ENCODE data around the gene MYBPC1. TPM values are rescaled to one million over a fixed set of nuclear protein-coding genes. Genes with fewer than 3 reads are reported as not detected.

The MYBPC1 gene
- polyA plus RNA-seq, 4 donors, result 0.16 to 6.4 (median 3.6) TPM

DNA sequence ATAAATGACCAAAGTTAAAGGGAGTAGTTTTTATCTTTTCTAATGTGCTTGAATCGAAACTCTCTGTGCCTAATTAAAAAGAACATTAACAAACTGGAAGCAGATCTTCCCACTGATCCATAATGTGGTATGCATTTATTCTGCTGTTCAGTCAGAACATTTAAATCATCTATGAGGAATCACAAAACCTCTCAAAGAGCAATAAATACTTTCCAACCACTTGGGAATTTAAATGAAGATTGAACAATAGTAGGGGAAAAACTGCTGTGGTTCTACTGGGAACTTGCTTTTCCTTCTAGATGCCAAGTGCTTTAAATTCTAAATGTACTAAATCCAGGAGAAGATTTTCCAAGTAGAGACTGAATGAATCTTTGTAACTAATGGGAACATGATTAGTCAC lies 90.3 kb downstream of the MYBPC1 start:
- no peak for FAIRE-seq
- WGBS, 3 donors, result 69 to 89% (median 88%) methylated on average over 1 of the region's 1 CpG
- no peaks in the 10 kb centered on the region for H3K9me3 ChIP-seq (ENCODE audit: control insufficient read depth in 2 of 2, insufficient read depth in 1 of 2, low read depth in 1 of 2, low read length in 1 of 2)

DNA sequence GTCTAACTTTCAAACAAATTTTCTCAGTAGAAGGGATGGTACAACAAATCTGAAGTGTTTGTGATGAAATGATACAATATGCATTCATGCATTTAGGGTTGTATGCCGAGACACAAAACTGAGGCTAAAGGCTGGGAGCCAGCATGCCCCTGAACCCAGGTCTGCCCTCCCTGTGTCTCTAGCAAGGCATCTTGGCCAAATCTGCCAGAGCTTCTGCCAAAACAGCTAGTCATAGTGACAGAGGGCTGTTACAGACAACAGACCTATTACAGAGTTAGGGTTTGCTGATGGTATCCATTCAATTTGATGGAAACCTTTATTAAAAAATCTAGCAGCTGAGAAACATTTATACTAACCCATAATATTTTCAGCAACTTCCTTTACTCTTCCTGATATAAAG lies 91.4 kb downstream of the MYBPC1 start:
- 93 to 96% (median 96%) methylated on average over 1 of the region's 1 CpG for WGBS, 3 donors
- FAIRE-seq, result no peak
- peaks cover 0 to 18% (median 0%) of the 10 kb centered on the region in 3 donors for H3K4me1 ChIP-seq (ENCODE audit: control insufficient read depth in 3 of 3, insufficient read depth in 2 of 3, low read depth in 1 of 3, low read length in 2 of 3)
- H3K36me3 ChIP-seq (ENCODE audit: control insufficient read depth in 3 of 3, insufficient read depth in 2 of 3, low read depth in 1 of 3, low read length in 3 of 3), result no peaks in the 10 kb centered on the region
- DNase-seq, result no peak
- H3K27ac ChIP-seq (ENCODE audit: low read depth in 1 of 3, low read length in 2 of 3), result no peak overlapping the region
- no peaks in the 10 kb centered on the region for H3K27me3 ChIP-seq (ENCODE audit: control insufficient read depth in 3 of 3, insufficient read depth in 3 of 3, low read length in 3 of 3)
- H3K4me3 ChIP-seq (ENCODE audit: low read depth in 1 of 3, low read length in 3 of 3), result no peak overlapping the region
- no peaks in the 10 kb centered on the region for H3K9me3 ChIP-seq (ENCODE audit: control insufficient read depth in 2 of 2, insufficient read depth in 1 of 2, low read depth in 1 of 2, low read length in 1 of 2)

More for the DNA sequence above, 90.3 kb downstream of the MYBPC1 start:
- no peak for DNase-seq
- peaks cover 0 to 12% (median 0%) of the 10 kb centered on the region in 3 donors for H3K4me1 ChIP-seq (ENCODE audit: control insufficient read depth in 3 of 3, insufficient read depth in 2 of 3, low read depth in 1 of 3, low read length in 2 of 3)
- no peak overlapping the region for H3K4me3 ChIP-seq (ENCODE audit: low read depth in 1 of 3, low read length in 3 of 3)
- no peak overlapping the region for H3K27ac ChIP-seq (ENCODE audit: low read depth in 1 of 3, low read length in 2 of 3)
- H3K36me3 ChIP-seq (ENCODE audit: control insufficient read depth in 3 of 3, insufficient read depth in 2 of 3, low read depth in 1 of 3, low read length in 3 of 3), result no peaks in the 10 kb centered on the region
- H3K27me3 ChIP-seq (ENCODE audit: control insufficient read depth in 3 of 3, insufficient read depth in 3 of 3, low read length in 3 of 3), result no peaks in the 10 kb centered on the region

DNA sequence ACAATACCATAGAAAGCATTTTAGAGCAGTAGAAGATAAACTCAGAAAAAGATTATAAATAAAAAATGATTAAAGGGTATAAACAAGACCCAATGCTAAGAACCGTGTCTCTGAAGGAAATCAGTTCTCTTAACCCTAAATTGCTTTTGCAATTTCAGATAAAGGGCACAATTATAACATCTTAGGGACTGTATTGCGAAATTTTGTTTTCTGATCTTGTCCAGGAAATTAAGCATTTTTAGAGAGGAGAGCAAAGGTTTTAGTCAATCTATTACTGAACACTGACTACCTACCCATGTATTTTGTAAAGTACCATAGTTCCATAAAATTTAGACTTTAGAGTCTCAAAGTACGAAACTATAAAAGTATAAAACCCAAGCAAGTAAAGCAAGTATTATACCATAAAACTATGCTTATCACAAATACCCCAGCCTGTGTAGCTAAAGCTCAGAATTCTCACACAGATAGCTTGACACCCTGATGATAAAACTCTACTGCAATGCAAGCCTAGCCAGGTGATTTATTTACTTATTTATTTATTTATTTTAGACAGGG lies 95.8 kb downstream of the MYBPC1 start:
- Histone ChIP-seq H3K36me3 (ENCODE audit: control insufficient read depth in 3 of 3, insufficient read depth in 2 of 3, low read depth in 1 of 3, low read length in 3 of 3) (no peaks in the 10 kb centered on the region), H3K4me3 (ENCODE audit: low read depth in 1 of 3, low read length in 3 of 3) (no peak overlapping the region), H3K27ac (ENCODE audit: low read depth in 1 of 3, low read length in 2 of 3) (no peak overlapping the region), H3K27me3 (ENCODE audit: control insufficient read depth in 3 of 3, insufficient read depth in 3 of 3, low read length in 3 of 3) (no peaks in the 10 kb centered on the region), H3K9me3 (ENCODE audit: control insufficient read depth in 2 of 2, insufficient read depth in 1 of 2, low read depth in 1 of 2, low read length in 1 of 2) (peaks cover 0 to 9% of the 10 kb centered on the region in 2 donors), H3K4me1 (ENCODE audit: control insufficient read depth in 3 of 3, insufficient read depth in 2 of 3, low read depth in 1 of 3, low read length in 2 of 3) (peaks cover 0 to 39% (median 2%) of the 10 kb centered on the region in 3 donors)
- WGBS, 3 donors, result 11 to 41% (median 22%) methylated on average over 3 of the region's 3 CpGs
- peak; percentile 68 for FAIRE-seq
- peak; percentile 74 to 79 for DNase-seq

DNA sequence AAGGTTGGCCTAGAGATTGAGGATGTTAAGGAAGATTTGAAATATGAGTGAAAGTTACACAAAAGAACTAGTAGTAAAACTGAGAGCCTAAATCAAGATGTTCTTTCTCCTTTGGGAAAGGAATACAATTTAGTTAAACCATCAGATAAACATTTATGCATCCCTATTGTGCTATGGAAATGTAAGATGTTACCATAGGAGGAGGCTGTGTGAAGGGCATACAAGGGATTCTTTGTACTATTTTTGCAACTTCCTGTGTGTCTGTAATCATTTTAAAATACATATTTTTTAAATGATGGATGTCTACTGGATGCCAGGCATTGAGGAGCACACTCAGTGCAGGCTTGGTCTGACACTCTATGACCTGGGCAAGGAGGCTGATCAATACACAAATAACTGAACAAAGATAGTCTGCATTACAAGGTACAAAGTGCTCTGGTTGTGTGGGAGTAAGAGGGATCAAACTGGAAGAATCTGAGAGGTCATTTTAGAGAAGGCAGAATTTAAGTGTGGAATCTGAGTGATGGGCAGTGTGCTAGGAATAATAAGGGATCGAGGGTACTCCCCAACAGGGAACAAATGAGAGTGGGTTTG lies 96.8 kb downstream of the MYBPC1 start:
- DNase-seq, result peak in 1 of 2 donors; percentile 68
- H3K27ac ChIP-seq (ENCODE audit: low read depth in 1 of 3, low read length in 2 of 3), result peak overlapping the region in 1 of 3 donors; percentile 49
- no peaks in the 10 kb centered on the region for H3K36me3 ChIP-seq (ENCODE audit: control insufficient read depth in 3 of 3, insufficient read depth in 2 of 3, low read depth in 1 of 3, low read length in 3 of 3)
- H3K4me1 ChIP-seq (ENCODE audit: control insufficient read depth in 3 of 3, insufficient read depth in 2 of 3, low read depth in 1 of 3, low read length in 2 of 3), result peaks cover 2 to 47% (median 4%) of the 10 kb centered on the region in 3 donors
- H3K27me3 ChIP-seq (ENCODE audit: control insufficient read depth in 3 of 3, insufficient read depth in 3 of 3, low read length in 3 of 3), result no peaks in the 10 kb centered on the region
- H3K9me3 ChIP-seq (ENCODE audit: control insufficient read depth in 2 of 2, insufficient read depth in 1 of 2, low read depth in 1 of 2, low read length in 1 of 2), result peaks cover 0 to 9% of the 10 kb centered on the region in 2 donors
- H3K4me3 ChIP-seq (ENCODE audit: low read depth in 1 of 3, low read length in 3 of 3), result no peak overlapping the region
- no peak for FAIRE-seq
- 82 to 89% (median 88%) methylated on average over 1 of the region's 1 CpG for WGBS, 3 donors

DNA sequence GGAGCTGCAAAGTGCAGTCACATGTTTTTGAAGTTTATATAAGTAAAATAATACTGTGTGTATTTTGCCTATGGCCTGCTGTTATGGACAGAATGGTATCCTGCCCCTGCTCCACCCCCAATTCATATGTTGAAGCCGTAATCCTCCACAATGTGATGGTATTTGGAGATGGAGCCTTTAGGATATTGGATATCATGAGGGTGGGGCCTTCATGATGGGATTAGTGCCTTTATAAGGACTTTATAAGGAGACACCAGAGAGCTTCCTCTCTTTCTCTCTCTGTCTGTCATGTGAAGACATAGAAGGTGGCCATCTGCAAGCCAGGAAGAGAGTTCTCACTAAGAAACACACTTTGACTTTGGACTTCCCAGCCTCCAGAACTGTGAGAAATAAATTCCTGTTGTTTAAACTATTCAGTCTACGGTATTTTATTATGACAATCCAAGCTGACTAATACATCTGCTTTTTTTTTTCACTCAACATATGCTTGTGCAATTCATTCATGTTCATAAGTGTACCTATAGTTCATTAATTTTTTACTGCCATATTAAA lies 99.6 kb downstream of the MYBPC1 start:
- H3K4me3 ChIP-seq (ENCODE audit: low read depth in 1 of 3, low read length in 3 of 3), result no peak overlapping the region
- H3K9me3 ChIP-seq (ENCODE audit: control insufficient read depth in 2 of 2, insufficient read depth in 1 of 2, low read depth in 1 of 2, low read length in 1 of 2), result peaks cover 0 to 9% of the 10 kb centered on the region in 2 donors
- no peak for FAIRE-seq
- no peak overlapping the region for H3K27ac ChIP-seq (ENCODE audit: low read depth in 1 of 3, low read length in 2 of 3)
- no peaks in the 10 kb centered on the region for H3K36me3 ChIP-seq (ENCODE audit: control insufficient read depth in 3 of 3, insufficient read depth in 2 of 3, low read depth in 1 of 3, low read length in 3 of 3)
- no peak for DNase-seq
- H3K27me3 ChIP-seq (ENCODE audit: control insufficient read depth in 3 of 3, insufficient read depth in 3 of 3, low read length in 3 of 3), result no peaks in the 10 kb centered on the region
- H3K4me1 ChIP-seq (ENCODE audit: control insufficient read depth in 3 of 3, insufficient read depth in 2 of 3, low read depth in 1 of 3, low read length in 2 of 3), result peaks cover 2 to 41% (median 4%) of the 10 kb centered on the region in 3 donors
- 72 to 87% (median 77%) methylated on average over 2 of the region's 2 CpGs for WGBS, 3 donors

DNA sequence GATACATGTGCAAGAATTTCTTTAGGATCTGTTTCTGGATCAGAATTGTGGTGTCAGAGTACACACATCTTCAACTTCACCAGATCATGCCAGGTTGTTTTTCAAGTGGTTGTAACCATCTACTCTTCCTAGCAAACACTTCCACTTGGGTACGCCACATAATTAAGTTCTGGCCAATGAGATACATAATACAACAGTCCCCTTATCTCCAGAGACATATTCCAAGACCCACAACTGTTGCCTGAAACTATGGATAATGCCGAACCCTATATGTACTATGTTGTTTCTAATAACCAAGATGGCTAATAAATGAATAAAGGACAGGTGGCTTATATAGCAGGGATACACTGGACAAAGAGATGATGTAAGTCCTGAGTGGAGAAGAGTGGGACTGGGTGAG lies 100.2 kb downstream of the MYBPC1 start:
- no peak for FAIRE-seq
- H3K4me1 ChIP-seq (ENCODE audit: control insufficient read depth in 3 of 3, insufficient read depth in 2 of 3, low read depth in 1 of 3, low read length in 2 of 3), result peaks cover 2 to 42% (median 7%) of the 10 kb centered on the region in 3 donors
- 80 to 89% (median 87%) methylated on average over 2 of the region's 2 CpGs for WGBS, 3 donors

DNA sequence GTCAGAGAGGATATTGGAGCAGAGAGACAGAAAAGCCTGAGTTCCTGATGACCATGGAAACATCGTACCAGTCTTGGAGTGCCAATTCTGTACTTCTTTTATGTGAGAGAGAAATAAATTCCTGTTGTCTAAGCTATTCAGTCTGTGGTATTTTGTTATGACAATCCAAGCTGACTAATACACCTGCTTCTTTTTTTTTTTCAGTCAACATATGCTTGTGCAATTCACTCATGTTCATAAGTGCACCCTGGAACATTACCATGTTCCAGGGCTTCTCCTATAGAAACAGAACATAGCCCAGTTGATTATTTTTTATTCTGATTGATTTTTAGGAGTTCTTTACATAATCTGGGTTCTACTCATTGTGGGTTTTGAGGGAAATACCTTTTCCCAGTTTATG lies 100.9 kb downstream of the MYBPC1 start:
- peak overlapping the region in 2 of 3 donors; percentile 67 to 98 for H3K27ac ChIP-seq (ENCODE audit: low read depth in 1 of 3, low read length in 2 of 3)
- WGBS, 3 donors, result 52 to 84% (median 82%) methylated on average over 1 of the region's 1 CpG
- DNase-seq (peak; percentile 47 to 62), FAIRE-seq (no peak)
- no peak overlapping the region for H3K4me3 ChIP-seq (ENCODE audit: low read depth in 1 of 3, low read length in 3 of 3)
- H3K36me3 ChIP-seq (ENCODE audit: control insufficient read depth in 3 of 3, insufficient read depth in 2 of 3, low read depth in 1 of 3, low read length in 3 of 3), result no peaks in the 10 kb centered on the region
- peaks cover 2 to 39% (median 7%) of the 10 kb centered on the region in 3 donors for H3K4me1 ChIP-seq (ENCODE audit: control insufficient read depth in 3 of 3, insufficient read depth in 2 of 3, low read depth in 1 of 3, low read length in 2 of 3)
- H3K27me3 ChIP-seq (ENCODE audit: control insufficient read depth in 3 of 3, insufficient read depth in 3 of 3, low read length in 3 of 3), result no peaks in the 10 kb centered on the region
- H3K9me3 ChIP-seq (ENCODE audit: control insufficient read depth in 2 of 2, insufficient read depth in 1 of 2, low read depth in 1 of 2, low read length in 1 of 2), result peaks cover 0 to 9% of the 10 kb centered on the region in 2 donors

More for the DNA sequence above, 100.2 kb downstream of the MYBPC1 start:
- H3K27ac ChIP-seq (ENCODE audit: low read depth in 1 of 3, low read length in 2 of 3), result peak overlapping the region in 1 of 3 donors; percentile 98
- DNase-seq, result no peak
- H3K9me3 ChIP-seq (ENCODE audit: control insufficient read depth in 2 of 2, insufficient read depth in 1 of 2, low read depth in 1 of 2, low read length in 1 of 2), result peaks cover 0 to 9% of the 10 kb centered on the region in 2 donors
- H3K36me3 ChIP-seq (ENCODE audit: control insufficient read depth in 3 of 3, insufficient read depth in 2 of 3, low read depth in 1 of 3, low read length in 3 of 3), result no peaks in the 10 kb centered on the region
- no peak overlapping the region for H3K4me3 ChIP-seq (ENCODE audit: low read depth in 1 of 3, low read length in 3 of 3)
- no peaks in the 10 kb centered on the region for H3K27me3 ChIP-seq (ENCODE audit: control insufficient read depth in 3 of 3, insufficient read depth in 3 of 3, low read length in 3 of 3)

DNA sequence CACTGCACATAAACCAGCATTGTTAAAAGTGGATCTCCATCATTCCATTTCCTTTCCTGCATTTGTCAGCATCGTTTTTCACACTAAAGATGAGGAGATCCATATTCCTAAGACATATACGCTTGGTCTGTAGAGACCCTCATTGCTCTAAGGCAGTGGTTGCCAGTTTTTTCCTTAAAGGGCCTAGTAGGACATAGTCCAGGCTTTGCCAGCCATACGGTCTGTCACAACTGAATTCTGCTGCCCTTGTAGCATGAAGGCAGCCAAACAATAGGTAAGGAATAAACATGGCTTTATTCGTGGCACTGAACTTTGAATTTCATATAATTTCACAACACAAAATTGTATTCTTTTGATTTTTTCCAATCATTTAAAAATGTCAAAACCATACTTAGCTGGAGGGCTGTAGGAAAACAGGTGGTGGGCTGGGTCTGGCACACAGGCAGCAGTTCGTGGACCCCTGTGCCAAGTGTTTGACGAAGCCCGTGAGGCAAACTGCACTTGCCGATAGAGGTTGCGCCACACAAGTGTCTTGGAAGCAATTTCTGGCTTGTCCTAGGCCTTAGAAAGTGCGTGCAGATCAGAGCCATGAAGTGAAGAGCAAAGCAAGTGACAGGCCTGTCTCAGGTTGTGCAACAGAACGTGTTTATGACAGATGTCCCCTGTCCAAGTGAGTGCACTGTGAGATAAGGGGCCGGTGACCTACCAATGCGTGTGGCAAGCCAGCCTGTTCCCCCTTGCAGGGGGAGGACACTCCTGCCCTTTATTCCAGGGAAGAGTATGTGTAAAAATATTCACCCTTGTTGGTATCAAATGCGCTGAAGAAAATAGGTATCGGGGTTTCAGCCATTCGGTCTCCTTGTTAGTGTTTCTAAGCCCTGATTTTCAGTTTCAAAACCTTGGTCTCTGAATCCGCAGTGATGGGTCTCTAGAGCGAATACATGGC lies 101.8 kb downstream of the MYBPC1 start:
- no peaks in the 10 kb centered on the region for H3K36me3 ChIP-seq (ENCODE audit: control insufficient read depth in 3 of 3, insufficient read depth in 2 of 3, low read depth in 1 of 3, low read length in 3 of 3)
- DNase-seq (peak; percentile 86 to 87), FAIRE-seq (no peak)
- WGBS, 3 donors, result 12 to 31% (median 21%) methylated on average over 18 of the region's 18 CpGs
- H3K27me3 ChIP-seq (ENCODE audit: control insufficient read depth in 3 of 3, insufficient read depth in 3 of 3, low read length in 3 of 3), result no peaks in the 10 kb centered on the region
- peak overlapping the region; percentile 73 to 89 (median 86) for H3K4me3 ChIP-seq (ENCODE audit: low read depth in 1 of 3, low read length in 3 of 3)
- peak overlapping the region; percentile 93 to 98 (median 95) for H3K27ac ChIP-seq (ENCODE audit: low read depth in 1 of 3, low read length in 2 of 3)
- H3K4me1 ChIP-seq (ENCODE audit: control insufficient read depth in 3 of 3, insufficient read depth in 2 of 3, low read depth in 1 of 3, low read length in 2 of 3), result peaks cover 2 to 32% (median 7%) of the 10 kb centered on the region in 3 donors
- peaks cover 0 to 9% of the 10 kb centered on the region in 2 donors for H3K9me3 ChIP-seq (ENCODE audit: control insufficient read depth in 2 of 2, insufficient read depth in 1 of 2, low read depth in 1 of 2, low read length in 1 of 2)

Measured in small intestine (tissue), 7 donors.